ENCODE data around the gene SMIM22.

Gene SMIM22

DNA sequence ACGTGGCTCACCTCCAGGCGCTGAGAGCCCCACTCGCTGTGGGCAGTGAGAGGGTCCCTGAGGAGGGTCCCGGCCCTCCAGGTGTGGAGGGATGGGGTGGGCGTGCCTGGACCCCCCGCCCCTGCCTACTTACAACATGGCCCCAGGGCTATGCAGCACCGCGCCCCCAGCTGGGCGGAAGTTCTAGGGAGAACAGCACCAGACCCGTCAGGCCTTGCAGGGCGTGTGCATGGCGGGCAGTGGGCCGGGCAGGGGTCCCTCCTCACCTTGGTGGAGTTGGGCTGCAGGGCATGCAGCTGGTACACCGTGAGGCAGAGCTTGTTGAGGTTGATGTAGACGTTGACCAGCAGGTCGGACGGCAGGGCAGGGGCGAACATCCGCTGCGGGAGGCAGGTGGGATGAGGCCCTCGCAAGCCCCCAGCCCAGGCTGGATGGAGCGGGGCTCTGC is 2.7 kb downstream of the SMIM22 start:
- DNase-seq, result no peak

DNA sequence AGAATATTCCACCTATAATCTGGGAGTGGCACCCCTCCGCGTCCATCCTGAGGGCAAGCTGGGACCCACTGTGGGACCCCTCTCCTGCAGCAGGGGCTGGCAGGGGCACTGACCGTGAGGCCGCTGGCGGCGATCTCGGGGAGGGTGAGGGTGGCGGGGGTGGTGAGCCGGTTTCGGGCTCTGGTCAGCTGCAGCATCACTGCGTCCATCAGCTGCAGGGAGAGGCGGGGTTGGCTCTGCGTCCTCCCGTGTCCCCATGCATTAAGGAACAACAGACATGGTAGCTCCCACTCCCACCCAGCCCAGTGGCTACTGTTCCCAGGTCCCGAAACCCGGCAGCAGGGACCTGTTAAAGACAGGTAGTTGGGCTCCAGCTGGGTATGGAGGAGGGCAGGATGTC is 3.3 kb downstream of the SMIM22 start:
- DNase-seq, result no peak

DNA sequence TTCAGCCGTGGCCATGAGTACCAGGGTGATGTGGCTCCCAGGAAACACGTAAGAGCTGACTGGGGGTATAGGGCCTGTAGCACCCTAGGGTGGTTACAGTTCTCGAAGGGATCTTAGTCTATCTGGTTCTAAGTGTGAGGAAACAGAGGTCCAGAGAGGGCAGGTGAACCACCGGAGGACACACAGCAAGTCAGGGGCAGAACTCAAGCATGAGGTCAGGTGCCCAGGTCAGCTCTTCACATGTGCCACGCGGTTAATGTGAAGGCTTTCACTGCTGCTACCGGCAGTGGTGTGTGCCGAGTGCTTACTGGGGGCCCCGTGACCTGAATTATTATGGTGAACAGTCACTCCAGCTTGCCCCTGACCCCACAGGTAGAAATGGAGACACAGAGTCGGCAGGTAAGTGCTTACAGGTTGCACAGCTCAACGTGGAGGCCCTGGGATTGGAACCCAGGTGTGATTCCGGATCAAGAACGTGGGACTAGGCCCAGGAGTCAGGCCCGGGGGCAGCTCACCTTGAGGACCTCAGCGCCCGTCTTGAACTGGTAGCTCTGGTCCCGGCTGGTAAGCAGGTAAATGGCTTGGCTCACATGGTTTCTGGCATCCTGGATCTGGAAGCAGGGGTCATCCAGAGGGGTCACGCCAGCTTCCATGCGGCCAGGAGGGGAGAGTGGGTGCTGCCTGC is 4.1 kb downstream of the SMIM22 start:
- DNase-seq, result no peak

DNA sequence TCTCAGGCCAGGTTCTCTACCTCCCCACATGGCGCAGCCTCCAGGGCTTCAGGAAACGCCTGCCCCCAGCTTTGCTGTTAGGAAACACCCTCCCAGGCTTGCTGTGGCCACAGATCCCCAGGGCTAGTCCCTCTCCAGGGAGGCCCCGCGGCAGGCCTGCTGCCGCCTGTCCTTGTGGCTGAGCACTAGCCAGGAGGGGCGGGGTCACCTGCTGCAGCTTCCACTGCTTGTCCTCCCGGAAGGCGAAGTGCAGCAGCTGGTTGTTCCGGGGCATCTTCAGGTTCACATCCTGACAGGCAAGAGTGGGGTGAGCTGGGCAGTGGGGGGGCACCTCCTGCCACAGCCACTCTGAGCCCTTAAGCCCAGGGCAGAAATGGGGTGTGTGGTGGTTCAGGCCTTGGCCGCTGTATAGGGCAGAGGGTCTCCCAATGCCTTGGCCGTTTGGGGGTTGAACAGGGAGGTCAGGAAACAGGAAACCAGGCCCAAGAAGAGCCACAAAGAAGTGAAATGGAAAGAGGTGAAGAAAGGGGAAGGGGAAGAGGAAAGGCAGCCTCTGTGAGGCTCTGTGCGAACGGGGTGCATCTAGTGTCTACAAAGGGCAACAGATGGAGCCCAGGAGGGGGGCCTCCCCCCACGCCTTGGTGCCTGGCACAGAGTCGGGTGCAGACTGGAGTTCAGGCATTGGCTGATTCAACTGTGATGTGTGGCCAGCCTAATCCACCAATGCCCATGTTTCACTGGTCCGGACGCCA is 5.3 kb downstream of the SMIM22 start:
- DNase-seq, result peak; percentile 95

DNA sequence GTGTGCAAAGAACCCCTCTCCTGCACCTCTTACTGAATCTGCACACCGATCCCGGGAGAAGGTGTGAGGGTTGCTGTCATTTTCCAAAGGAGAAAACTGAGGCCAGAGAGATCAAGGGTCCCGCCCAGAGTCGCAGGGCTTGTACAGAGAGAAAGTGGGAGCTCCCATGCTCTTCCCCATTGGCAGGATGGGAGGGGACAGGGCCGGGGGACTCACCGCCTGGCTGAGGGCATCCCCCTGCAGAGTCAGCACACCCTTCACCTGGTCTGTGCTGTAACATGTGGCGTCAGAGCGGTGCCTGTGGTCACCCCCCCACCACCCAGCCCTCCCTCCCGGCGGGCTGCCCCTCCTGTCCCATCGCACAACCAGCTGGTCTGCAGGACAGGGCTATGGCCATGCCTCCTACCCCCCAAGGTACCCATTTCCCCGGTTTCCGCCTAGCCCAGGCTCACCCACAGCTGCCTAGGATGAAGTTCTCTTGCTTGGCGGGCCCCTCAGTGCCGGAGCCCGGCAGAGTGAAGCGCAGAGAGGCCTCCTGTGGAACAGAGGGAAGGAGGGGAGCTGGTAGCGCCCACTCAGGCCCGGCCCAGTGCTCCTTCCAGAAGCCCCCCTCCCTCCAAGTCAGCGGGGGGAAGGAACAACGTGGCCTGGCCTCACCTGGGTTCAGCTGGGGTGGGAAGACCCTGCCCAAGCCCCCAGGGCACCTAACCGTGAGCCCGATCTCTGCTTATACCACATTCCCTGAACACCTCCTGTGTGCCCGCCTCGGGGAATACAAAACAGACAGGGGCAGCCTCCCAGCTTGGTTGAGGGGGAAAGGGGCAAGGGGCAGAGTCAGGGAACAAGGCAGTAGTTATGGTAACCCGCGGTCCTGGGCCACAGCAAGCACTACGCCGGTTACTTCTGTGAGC is 6.1 kb downstream of the SMIM22 start:
- no peak for DNase-seq

DNA sequence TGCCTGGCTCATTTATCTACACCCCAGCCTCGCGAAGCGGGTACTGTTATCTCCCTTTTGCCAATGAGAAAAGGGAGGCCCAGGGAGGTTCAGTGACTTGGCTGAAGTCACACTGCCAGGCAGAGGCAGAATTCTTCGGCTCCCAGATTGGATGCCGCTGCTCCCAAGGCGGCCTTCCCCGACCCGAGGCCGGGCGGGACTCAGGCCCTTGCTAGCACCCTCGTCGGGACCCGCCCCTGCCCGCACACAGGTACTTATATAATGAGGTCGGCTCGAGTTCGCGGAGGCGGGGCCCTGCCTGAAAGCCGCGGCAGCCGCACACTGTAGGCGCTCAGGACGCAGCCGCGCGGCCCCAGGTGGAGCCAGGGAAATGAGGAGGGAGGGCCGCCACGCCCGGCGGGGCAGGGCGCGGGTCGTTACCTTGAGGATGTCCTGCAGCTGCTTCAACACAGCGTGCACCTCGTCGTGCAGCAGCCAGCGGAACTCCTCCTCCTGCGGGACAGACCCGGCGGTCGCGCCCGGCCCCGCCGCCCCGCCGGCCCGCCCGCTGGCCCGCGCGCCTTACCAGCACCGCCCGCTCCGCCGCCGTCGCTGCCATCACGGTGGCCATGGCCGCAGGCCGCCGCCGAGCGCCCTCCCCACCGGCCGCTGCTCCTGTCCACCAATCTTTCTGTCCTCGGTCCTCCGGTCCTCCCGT is 6.9 kb downstream of the SMIM22 start, which contains the start of gene ROGDI:
ROGDI (minus strand) TSS at position 672 of the 697 bp plus-strand sequence; CDS start at position 610, 62 bp downstream.
- peak; percentile 49 for DNase-seq

DNA sequence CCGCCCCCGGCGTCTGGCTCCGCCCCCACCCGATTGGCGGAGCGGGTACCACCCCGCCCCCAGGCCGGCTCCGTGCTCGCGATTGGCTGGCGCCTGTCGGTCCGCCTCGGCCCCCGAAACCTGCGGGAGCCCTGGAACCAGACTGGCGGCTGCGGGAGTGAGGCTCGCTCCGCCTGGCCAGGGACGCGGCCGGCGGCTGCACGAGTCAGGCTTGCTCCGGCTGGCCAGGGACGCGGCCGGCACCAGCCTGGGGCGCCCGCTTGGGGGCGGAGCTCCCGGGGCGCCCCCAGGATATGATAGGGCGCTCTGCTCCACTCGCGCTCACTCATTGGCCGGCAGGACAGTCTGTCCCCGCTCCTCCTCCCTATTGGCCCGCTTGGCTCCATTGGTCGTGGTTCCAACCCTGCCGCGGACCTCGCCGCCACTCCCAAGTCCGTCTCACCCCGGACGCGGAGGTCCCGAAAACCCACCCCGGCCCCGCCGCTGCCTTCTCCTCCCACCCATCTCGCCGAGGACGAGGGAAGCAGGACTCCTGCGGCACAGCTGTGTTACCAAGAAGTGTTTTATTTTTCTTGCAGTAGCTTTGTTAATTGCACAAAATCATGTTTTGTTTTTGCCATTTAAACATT is 7.6 kb downstream of the SMIM22 start:
- peak; percentile 65 for DNase-seq

DNA sequence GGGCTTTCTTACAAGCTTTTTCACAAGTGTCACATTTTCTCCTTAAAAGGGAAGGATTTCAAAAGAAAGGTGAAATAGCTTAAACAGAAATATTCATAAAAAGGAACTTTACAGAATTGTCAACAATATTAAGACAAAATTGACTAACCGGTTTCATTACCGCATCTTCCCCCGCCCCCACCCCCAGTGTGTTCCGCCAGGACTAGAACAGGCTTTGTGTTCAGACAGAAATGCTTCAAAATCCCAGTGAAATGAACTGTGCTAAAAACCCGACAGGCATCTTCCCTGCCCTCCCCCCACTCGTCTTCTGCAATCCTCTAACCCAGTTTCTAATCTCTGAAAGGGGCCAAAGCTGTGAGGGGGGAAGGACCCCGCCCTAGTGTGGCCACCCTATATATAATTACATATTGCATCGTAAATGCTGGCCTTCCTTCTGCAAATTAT is 8.3 kb downstream of the SMIM22 start:
- no peak for DNase-seq

DNA sequence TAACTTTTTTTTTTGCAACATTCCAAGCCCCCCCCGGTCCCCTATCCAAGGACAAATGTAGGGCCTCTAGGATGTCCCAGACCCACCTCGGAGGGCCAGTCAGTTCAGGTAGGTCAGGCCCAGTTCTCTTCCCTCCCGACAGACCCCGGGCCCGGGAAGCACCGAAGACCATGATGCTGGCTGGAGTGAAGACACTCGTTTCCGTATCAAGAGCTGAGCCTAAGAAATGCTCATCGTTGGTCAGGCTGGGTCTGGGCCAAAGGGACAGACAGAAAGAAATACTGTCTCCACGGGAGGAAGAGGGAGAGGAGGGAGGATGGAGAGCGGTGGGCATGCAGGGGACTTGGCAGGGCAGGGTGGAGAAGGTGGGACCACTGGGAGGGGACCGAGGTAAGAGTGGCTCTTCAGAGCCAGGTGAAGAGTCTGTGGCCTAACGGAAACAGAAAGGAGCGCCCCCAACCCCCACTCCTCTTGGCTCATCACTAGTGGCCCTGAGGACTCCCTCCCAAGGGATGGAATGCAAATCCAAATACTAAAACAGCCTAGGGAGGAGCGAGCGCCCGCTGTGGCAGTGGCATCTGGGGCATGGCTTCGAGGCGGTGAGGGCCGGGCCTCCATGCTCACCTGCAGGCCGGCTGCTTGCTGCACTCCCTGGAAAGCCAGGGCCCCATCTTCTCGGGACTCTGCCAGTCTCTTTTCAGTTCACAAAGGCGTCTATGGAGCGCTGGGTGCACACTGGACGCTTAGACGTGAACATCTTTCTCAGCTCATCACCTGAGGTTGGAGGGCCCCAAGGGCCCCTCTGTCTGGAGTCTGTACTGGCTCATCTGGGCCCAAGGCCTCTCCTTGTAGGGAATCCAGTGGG is 9.0 kb downstream of the SMIM22 start:
- no peak for DNase-seq

DNA sequence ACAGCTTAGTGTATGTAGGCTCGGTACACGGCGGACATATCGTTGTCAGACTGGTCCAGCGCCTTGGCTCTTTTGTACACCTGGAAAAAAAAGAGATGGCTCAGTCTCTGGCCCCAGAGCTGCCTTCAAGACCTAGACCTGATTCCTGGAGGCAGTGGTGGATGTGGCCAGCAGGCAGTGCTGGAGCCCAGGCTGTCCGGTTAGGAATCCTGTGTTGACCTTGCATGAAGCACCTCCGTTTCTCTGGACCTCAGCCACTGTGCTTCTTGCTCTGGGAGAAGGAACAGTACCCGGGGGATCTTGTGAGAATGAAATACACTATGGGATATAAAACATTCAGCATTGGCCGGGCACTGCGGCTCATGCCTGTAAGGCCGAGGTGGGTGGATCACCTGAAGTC is 10.1 kb downstream of the SMIM22 start:
- DNase-seq, result no peak

DNA sequence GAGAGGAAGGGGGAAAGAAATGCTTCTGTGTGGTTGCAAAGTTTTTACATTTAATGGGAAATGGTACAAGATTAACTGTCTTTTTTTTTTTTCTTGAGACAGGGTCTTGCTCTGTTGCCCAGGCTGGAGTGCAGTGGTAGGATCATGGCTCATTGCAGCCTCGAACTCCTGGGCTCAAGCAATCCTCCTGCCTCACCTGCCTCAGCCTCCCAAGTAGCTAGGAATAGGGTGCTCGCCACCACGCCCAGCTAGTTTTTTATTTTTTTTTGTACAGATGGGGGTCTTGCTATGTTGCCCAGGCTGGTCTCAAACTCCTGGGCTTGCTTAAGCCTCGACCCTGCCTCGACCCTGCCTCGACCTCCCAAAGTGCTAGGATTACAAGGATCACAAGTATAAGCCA is 11.1 kb downstream of the SMIM22 start:
- DNase-seq, result no peak

DNA sequence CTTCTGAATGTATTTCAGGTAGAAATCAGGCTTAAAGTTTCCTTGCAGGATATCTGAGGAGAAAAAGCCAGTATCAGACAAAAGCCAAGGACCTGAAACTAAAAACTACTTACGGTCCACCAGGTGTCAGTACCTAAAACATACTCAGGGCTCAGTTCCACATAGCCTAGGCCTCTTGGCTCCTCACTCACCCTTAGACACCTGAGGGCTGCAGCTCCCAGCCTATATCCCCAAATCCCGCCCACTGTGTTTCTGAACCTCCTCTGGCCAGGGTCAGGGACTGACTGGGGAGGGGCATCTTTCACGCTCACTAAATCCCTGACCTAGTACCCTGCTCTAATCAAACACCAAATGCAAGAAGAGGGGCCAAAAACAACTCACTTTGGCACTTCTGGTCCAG is 16.1 kb downstream of the SMIM22 start:
- DNase-seq, result no peak

DNA sequence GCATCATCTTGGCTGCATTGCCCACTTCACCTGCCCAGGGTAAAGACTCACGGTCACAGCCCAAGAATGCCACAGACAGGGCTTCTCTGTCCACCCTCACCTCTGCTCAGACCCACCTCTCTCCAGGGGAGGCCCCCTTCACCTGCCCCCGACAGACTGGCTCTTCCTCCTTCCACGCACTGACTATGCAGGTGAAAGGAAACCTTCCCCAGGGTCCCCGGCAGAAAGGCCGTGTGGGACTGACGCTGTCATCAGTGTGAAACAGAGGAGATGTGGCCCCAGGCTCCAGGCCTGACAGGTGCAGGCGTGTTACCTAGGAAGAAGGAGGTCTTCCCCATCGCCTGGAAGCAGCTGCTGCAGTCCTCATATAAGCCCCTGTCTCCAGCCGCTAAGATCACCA is 16.6 kb downstream of the SMIM22 start:
- no peak for DNase-seq

DNA sequence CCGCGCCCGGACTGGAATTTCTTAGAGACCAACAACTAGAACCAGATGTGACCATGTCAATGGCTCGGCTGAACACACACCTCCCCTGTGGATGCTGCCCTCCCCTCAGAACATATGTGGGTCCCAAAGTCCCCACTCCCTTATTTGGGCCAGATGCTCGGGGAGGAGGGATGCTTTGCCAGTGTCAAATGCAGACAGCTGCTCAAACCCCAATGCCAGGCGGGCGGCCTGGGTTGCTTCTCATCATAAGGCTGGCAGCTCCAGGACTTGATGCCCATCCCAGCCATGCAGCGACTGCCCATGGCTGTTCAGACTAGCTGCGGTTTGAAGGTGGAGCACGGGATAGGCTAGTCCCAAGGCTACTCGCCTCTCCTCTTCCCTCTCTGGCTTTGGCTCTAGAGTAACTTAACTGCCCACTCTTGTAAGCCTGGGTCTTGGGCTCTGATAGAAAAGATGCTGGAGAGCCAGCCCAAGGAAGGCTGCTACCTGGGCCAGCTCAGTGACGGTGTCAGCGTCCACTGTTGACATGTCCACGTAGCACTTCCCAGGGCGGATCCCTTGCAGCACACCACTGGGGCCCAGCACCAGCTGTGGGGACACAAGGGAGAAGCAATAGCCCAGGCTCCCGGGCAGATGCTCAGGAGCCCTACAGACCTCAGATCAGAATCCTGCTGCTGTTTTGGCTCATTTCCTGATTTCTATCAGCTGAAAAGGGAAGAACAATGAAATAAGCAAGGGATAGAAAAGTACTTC is 18.3 kb downstream of the SMIM22 start:
- DNase-seq, result no peak

DNA sequence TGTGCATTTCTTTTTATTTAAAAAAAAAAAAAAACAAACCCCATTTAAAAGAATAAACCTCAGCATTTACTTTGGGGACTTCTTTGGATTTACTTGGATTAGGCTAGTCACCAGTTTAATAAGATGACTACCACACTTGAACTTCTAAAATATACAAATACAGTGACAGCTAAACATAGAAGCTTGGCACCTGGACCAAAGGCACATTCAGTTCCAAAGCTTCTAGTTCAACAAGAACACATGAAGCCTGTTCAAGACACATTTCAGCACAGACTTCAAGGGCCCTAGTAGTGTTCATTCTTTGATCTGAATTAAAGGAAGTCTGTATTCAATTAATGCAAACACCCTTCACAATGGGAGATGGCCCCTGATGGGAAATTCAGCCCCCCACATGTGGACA is 18.9 kb downstream of the SMIM22 start:
- DNase-seq, result no peak

DNA sequence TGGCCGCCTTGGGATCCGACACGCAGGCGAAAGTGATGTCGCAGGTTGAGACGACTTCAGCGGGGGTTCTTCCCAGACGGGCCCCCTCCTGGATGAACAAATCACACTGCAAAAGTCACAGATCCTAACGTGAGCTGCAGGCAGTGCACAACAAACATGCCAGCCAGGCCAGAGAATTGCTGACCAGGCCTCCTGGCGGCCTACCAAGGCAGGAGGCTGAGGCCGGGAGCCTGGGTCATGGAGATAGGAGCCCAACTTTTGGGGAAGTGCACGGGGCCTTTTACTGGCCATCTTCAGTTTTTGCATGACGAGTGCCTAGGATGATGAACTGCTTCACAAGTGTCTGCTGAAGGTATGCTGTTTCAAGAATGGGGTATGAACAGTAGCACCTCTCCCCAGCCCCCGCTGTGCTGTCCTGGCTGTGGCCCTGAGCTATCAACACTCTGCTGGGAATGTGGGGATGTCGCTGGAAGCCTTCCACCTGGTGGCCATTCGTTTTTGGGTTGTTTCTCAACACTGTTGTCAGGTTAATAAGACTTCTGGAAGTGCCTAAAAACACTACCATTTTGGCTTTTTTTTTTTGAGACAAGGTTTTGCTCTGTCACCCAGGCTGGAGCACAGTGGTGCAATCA is 19.5 kb downstream of the SMIM22 start:
- DNase-seq, result no peak

DNA sequence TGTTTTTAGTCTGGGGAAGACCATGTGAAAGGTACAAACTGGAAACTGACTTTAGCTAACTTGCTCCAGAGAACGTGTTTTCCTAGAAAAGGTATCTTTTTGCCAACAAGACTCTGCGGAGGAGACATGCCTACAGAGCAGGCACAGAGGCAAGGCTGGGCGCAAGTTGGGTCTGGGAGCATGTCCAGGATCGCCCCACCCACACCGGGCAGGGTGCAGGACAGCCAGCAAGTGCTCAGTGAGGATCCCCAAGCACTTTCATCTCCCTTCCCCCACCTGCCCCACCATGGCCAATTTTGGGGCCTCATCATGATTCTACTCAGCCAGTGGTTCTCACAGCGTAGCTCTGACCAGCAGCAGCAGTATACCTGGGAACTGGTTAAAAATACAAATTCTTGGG is 25.5 kb downstream of the SMIM22 start:
- DNase-seq, result no peak

DNA sequence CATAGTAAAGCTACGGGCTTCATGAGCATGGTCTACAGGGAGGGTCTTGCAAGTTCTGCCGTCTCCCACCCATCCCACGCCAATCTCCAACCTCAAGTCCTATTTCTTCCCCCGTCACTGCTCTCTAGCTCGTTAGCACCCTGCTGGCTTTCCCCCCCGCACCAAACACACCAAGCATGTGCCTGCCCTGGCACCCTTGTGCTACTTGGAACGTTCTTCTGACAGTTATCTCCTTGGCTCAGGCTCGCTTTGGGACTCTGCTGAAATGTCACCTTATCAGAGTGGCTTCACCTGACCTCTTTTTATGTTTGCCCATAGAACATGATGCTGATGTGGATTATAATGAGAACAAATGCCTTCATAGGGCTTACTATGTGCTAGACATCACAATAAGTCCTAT is 30.0 kb downstream of the SMIM22 start:
- no peak for DNase-seq

DNA sequence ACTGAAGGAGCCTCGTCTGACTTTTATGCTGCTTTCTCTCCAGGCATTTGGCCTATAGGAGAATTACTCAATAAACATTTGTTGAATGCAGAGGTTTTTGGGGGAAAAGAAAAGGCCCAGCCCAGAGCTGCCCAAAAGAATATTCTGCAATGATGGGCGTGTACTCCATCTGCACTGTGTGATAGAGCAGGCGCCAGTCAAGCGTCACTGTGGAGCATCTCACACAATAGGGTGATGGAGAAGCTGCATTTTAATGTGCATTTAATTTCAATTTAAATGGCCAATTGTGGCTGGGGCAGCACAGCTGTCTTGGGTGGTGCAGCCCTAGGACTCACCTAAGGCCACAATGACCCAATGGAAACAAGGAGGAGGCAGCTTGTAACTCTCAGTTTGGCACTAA is 31.4 kb downstream of the SMIM22 start:
- no peak for DNase-seq

DNA sequence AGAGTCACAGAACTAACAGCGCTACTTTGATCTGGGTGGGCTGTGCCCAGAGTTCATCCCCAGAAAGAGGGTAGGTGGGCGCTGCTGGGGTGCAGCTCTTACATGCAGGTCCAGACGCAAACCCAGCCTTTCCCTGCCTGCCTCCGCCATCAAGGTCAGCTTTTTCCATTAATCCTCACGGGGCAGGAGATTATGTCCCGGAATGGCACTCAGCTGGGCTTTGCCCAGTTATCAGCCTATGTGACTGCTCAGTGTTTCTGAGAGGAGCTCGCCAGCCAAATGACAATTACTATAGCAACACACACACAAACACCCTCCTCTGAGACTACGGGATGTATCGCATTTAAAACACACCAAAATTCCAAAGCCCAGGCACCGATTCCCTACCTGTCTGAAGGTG is 31.8 kb downstream of the SMIM22 start:
- no peak for DNase-seq
